Measurements from ENCODE around the gene TTC7B.

The TTC7B gene

GRCh38 chr14:90804292-90805083 lies 11.7 kb downstream of the TTC7B start:
- Histone ChIP-seq H3K9ac (ENCODE audit: low read length) (no peak overlapping the region), H2AFZ (ENCODE audit: low read length) (no peak overlapping the region), H4K20me1 (ENCODE audit: insufficient read depth, low read length) (no peaks in the 10 kb centered on the region), H3K27me3 (ENCODE audit: insufficient read depth, low read length) (no peaks in the 10 kb centered on the region), H3K79me2 (ENCODE audit: insufficient read depth, low read length) (no peaks in the 10 kb centered on the region), H3K9me2 (ENCODE audit: low read depth, low read length) (no peaks in the 10 kb centered on the region), H3K4me1 (ENCODE audit: insufficient read depth, low read length, severe bottlenecking) (peaks cover 4% of the 10 kb centered on the region), H3K4me2 (ENCODE audit: low read length) (no peak overlapping the region), H3K27ac (ENCODE audit: low read depth, low read length, poor library complexity, severe bottlenecking) (no peak overlapping the region), H3K36me3 (ENCODE audit: insufficient read depth, low read length) (no peaks in the 10 kb centered on the region), H3K4me3 (ENCODE audit: low read depth, low read length, poor library complexity, severe bottlenecking) (no peak overlapping the region), H3K9me3 (ENCODE audit: low read length) (no peaks in the 10 kb centered on the region), H3F3A (ENCODE audit: insufficient read depth, low read length) (no peaks in the 10 kb centered on the region)
- TF ChIP-seq EZH2 (IDR thresholded peaks at IDR 0.05; ENCODE audit: borderline replicate concordance, low read length), result no peak
- TF ChIP-seq CTCF (IDR thresholded peaks at IDR 0.05; ENCODE audit: low read length), result no peak

GRCh38 chr14:90803249-90803648 lies 13.0 kb downstream of the TTC7B start:
- TF ChIP-seq CTCF (IDR thresholded peaks at IDR 0.05; ENCODE audit: low read length) (no peak), EZH2 (IDR thresholded peaks at IDR 0.05; ENCODE audit: borderline replicate concordance, low read length) (no peak)
- no peaks in the 10 kb centered on the region for H3K79me2 ChIP-seq (ENCODE audit: insufficient read depth, low read length)
- no peaks in the 10 kb centered on the region for H4K20me1 ChIP-seq (ENCODE audit: insufficient read depth, low read length)
- no peak overlapping the region for H2AFZ ChIP-seq (ENCODE audit: low read length)
- H3F3A ChIP-seq (ENCODE audit: insufficient read depth, low read length), result no peaks in the 10 kb centered on the region
- H3K9ac ChIP-seq (ENCODE audit: low read length), result no peak overlapping the region
- peaks cover 4% of the 10 kb centered on the region for H3K4me1 ChIP-seq (ENCODE audit: insufficient read depth, low read length, severe bottlenecking)
- no peak overlapping the region for H3K4me3 ChIP-seq (ENCODE audit: low read depth, low read length, poor library complexity, severe bottlenecking)
- no peaks in the 10 kb centered on the region for H3K36me3 ChIP-seq (ENCODE audit: insufficient read depth, low read length)
- no peaks in the 10 kb centered on the region for H3K9me3 ChIP-seq (ENCODE audit: low read length)
- no peaks in the 10 kb centered on the region for H3K27me3 ChIP-seq (ENCODE audit: insufficient read depth, low read length)
- H3K4me2 ChIP-seq (ENCODE audit: low read length), result no peak overlapping the region
- H3K27ac ChIP-seq (ENCODE audit: low read depth, low read length, poor library complexity, severe bottlenecking), result no peak overlapping the region
- no peaks in the 10 kb centered on the region for H3K9me2 ChIP-seq (ENCODE audit: low read depth, low read length)

GRCh38 chr14:90799420-90799819 lies 16.8 kb downstream of the TTC7B start:
- Histone ChIP-seq H4K20me1 (ENCODE audit: insufficient read depth, low read length) (no peaks in the 10 kb centered on the region), H3K36me3 (ENCODE audit: insufficient read depth, low read length) (no peaks in the 10 kb centered on the region), H3K4me2 (ENCODE audit: low read length) (no peak overlapping the region), H3K27ac (ENCODE audit: low read depth, low read length, poor library complexity, severe bottlenecking) (no peak overlapping the region), H3K27me3 (ENCODE audit: insufficient read depth, low read length) (no peaks in the 10 kb centered on the region; the same call in 1 of the 2 replicates), H3K4me1 (ENCODE audit: insufficient read depth, low read length, severe bottlenecking) (peaks cover 4% of the 10 kb centered on the region), H3K9me3 (ENCODE audit: low read length) (no peaks in the 10 kb centered on the region), H3K4me3 (ENCODE audit: low read depth, low read length, poor library complexity, severe bottlenecking) (no peak overlapping the region), H3K79me2 (ENCODE audit: insufficient read depth, low read length) (no peaks in the 10 kb centered on the region), H2AFZ (ENCODE audit: low read length) (no peak overlapping the region), H3F3A (ENCODE audit: insufficient read depth, low read length) (no peaks in the 10 kb centered on the region), H3K9me2 (ENCODE audit: low read depth, low read length) (no peaks in the 10 kb centered on the region), H3K9ac (ENCODE audit: low read length) (no peak overlapping the region)
- TF ChIP-seq EZH2 (IDR thresholded peaks at IDR 0.05; ENCODE audit: borderline replicate concordance, low read length), result no peak
- TF ChIP-seq CTCF (IDR thresholded peaks at IDR 0.05; ENCODE audit: low read length), result no peak
